DND-41 (cell line): Measurements from ENCODE around the gene NSUN2.

Source experiments
- EZH2 ChIP-seq: IDR thresholded peaks from 3 replicates; pipeline ENCODE4 v1.6.1; 2012; ENCODE audit warnings: borderline replicate concordance, low read depth, mild to moderate bottlenecking, moderate library complexity, low read length, inconsistent platforms; ENCODE audit not compliant: severe bottlenecking
- TF ChIP-seq, protein P1 (sequence below): IDR thresholded peaks from 2 replicates; pipeline ENCODE4 v1.5.1; 2012; ENCODE audit warnings: borderline replicate concordance, low read length, moderate library complexity, mild to moderate bottlenecking; ENCODE audit not compliant: poor library complexity, severe bottlenecking; ENCODE audit errors: extremely low read depth

DNA sequence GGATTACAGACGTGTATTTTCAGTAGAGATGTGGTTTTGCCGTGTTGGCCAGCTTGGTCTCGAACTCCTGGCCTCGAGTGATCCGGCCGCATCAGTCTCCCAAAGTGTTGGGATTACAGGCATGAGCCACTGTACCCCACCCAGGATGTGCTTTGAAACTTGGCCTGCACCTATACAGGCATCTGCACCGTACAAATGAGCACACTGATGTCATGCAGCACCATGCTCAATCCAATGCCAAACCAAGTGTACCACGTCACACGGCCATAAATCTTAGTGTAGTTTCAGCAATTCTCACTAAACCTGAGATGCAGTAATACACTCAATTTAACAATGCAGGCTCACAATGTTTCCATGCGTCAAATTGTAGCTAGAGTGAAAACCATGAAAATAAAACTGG lies 6.3 kb downstream of the NSUN2 start:
- TF ChIP-seq, protein P1, sequence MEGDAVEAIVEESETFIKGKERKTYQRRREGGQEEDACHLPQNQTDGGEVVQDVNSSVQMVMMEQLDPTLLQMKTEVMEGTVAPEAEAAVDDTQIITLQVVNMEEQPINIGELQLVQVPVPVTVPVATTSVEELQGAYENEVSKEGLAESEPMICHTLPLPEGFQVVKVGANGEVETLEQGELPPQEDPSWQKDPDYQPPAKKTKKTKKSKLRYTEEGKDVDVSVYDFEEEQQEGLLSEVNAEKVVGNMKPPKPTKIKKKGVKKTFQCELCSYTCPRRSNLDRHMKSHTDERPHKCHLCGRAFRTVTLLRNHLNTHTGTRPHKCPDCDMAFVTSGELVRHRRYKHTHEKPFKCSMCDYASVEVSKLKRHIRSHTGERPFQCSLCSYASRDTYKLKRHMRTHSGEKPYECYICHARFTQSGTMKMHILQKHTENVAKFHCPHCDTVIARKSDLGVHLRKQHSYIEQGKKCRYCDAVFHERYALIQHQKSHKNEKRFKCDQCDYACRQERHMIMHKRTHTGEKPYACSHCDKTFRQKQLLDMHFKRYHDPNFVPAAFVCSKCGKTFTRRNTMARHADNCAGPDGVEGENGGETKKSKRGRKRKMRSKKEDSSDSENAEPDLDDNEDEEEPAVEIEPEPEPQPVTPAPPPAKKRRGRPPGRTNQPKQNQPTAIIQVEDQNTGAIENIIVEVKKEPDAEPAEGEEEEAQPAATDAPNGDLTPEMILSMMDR, result no peak
- TF ChIP-seq EZH2, result no peak
